ENCODE data around the gene KCTD8.

The KCTD8 gene

DNA sequence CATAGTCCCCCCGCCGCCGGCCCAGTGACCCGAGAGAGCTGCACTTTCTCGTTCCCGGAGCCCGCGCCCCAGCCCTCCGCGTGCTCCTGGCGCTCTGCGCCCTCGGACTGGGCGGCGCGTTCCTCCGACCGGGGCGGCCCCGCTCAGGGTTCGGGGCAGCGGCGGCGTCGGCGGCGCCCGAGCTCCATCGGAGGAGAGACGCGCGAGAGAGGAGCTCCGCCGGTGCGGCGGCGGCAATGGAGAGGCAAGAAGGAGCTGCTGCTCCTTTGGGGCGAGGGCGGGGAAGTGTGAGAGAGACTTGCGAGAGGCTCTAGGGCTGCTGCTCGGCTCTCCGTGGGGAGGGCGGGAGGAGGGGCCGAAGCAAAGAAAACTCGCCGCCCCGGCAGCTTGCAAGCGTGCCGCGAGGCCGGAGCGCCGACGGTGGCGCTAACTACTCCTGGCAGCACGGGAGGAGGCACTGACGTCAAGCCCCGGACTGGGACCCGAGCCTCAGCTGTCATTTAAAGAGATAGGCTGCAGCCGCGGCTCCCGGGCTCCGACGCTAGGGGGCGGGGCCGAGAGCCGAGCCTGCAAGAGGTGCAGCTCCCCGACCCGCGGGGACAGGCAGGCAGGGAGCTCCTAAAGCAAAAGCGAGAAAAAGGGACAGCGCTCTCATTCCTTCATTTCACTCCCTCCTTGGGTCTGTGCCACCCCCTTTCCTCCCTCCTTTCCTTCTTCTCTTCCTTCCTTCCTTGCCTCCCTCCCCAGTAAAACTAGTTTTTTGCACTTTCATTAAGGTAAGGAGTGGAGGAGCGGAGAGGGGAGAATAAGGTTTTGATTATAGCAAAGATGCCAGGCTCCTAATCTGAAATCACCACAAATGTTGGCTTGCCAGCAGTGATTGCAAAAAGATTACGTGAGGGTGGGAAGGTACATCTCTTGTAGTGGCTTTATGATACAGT is at the start of gene KCTD8:
Gene KCTD8 (minus strand): TSS at position 289 of the 941 bp plus-strand sequence.
- DNase-seq (ENCODE audit: low read depth), result peak; percentile 55

DNA sequence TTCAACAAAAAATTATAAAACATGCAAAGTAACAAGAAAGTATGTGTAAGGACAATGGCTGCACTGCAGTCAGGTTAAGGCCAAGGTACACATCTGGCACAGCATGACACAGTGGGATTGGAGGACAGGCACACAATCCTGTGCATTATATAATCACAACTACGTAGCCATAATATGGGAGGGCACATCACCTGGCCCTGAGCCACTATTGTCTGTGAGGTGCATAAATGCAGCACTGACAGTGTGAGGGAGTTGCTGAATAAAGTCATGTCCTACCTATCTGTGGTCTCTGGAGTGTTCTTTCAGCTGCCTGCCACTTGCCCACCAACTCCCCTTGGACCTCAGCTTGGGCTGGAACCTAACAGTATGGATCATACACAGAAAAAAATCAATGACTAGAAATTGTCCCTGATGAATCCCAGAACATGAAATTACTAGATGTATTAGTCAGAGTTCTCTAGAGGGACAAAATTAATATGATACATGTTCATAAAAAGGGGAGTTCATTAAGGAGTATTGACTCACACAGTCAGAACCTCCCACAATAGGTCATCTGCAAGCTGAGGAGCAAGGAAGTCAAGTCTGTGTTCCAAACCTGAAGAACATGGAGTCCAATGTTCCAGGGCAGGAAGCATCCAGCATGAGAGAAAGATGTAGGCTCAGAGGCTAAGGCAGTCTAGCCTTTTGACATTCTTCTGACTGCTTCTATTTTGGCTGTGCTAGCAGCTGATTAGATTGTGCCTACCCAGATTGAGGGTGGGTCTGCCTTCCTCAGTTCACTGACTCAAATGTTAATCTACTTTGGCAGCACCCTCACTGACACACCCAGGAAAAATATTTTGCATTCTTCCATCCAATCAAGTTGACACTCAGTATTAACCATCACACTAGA is 46.4 kb upstream of the KCTD8 start:
- no peak for DNase-seq (ENCODE audit: low read depth)

DNA sequence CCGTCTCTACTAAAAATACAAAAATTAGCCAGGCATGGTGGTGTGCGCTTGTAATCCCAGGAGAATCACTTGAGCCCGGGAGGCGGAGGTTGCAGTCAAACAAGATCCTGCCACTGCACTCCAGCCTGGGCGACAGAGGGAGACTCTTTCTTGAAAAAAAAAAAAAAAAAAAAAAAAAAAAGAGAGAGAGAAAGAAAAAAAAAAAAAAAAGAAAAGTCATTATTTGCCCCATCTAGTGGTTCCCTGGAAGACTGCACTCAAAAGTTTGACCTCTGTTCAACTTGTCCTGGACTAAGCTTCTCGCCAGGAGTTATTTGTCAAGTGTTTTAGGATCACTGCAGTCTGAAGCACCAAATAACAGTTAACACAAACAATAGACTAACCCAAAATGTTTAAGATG is 45.3 kb upstream of the KCTD8 start:
- DNase-seq (ENCODE audit: low read depth), result no peak

- no peak for DNase-seq (ENCODE audit: low read depth)
Observed at GRCh38 chr4:44487341-44487740, 38.7 kb upstream of the KCTD8 start.

- DNase-seq (ENCODE audit: low read depth), result no peak
Observed at GRCh38 chr4:44479731-44480130, 31.1 kb upstream of the KCTD8 start.

DNA sequence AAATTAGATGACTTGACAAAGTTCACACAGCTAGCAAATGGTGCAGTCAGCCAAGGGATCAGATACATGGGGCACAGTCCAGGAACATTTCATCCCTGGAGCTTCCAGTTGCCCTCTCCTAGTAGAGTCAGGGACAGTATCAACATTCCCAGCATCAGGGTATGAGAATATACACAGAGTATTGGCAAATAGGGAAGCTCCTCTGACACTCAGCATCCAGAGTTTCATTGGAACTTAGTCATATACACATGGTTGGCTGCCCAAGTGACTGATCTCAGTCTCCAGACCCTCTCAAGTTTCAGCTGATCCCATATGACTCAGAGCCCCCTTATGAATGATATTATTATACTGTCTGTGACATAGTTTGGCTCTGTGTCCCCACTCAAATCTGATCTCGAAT is 13.7 kb upstream of the KCTD8 start:
- DNase-seq (ENCODE audit: low read depth), result no peak

- DNase-seq (ENCODE audit: low read depth), result peak; percentile 15
Observed at GRCh38 chr4:44447563-44448504, 775 bp downstream of the KCTD8 start.

- DNase-seq (ENCODE audit: low read depth), result no peak
Observed at GRCh38 chr4:44446801-44447562, 1.6 kb downstream of the KCTD8 start.

DNA sequence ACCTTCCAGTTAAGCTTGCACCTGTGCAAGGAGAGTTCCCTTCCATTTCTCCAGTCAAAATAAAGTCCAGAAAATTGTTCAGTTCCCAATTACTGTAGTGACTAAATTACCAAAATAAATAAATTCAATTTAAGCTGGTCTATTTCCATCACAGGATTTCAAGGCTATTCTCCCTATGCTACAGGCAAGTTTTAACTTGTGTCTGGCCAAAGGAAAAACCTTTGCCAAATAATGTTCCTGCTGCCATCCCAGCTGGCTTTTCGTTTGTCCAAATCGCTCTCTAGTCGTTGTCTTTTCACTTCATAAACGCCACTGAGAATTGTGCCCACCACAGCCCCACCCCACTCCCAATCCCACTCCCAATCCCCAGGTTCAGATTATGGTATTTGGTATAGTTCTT is 2.4 kb downstream of the KCTD8 start:
- DNase-seq (ENCODE audit: low read depth), result no peak

DNA sequence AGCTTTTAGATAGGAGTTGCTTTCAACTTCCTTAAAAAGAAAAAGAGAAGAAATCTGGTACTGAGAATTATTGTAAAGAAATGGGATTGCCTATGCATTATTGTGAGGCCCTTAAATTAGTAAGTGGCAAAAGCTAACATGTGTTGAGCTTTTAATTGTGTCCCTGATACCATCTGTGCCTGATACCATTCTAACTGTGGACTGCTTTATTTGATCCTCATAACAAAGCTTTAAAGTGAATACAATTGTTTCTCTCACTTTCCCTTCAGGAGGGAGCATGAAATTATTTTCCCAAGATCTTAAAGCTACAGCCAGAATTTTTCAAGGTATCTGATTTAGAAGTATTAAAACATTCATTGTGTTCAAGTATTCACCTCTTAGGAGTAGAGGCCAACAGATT is 9.9 kb downstream of the KCTD8 start:
- DNase-seq (ENCODE audit: low read depth), result no peak

GRCh38 chr4:44434247-44434646 is 14.4 kb downstream of the KCTD8 start:
- DNase-seq (ENCODE audit: low read depth), result no peak

DNA sequence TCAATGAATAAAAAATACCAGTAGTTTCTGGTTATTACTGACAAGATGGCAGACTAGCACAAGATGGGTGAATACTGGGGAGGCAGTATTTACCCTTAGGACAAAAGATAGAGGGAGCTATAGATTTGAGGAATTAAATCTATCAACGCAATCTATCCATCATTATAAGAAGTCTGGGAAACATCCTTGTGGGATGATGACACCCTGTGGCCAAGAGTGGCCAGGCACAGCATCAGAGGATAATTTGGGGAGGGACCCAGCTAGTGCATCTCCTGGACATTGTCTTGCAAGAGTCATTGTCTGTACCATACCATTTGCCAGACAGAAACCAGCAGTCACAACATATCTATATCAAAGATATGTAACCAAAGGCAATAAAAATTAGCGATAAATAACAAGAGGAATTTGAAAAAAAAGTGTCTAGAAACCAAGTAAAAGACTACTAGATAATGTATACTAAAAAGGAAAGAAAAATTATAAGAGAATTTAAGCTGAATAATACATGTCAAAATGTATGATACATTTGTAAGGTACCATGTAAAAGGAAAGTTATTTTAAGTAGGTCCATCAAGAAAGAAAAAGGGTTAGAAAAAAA is 22.9 kb downstream of the KCTD8 start:
- DNase-seq (ENCODE audit: low read depth), result peak; percentile 5

DNA sequence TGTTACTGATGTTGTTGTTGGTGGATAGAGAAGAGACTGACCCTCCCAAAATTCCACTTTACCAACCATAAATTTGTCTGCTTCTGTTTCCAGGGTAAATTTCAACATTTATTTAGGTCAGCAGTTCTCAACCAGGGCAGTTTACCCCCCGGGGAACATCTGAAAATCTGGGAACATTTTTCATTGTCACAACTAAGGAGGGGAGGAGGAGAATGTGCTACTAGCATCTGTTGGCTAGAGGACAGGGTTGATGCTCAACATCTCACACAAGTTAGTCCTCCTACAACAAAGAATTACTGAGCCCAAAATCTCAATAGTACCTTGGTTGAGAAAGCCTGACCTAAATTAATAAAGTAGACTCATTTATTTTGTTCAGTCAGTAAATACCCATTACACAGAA is 25.7 kb downstream of the KCTD8 start:
- no peak for DNase-seq (ENCODE audit: low read depth)

- DNase-seq (ENCODE audit: low read depth), result no peak
Observed at GRCh38 chr4:44421330-44422065, 27.1 kb downstream of the KCTD8 start.

DNA sequence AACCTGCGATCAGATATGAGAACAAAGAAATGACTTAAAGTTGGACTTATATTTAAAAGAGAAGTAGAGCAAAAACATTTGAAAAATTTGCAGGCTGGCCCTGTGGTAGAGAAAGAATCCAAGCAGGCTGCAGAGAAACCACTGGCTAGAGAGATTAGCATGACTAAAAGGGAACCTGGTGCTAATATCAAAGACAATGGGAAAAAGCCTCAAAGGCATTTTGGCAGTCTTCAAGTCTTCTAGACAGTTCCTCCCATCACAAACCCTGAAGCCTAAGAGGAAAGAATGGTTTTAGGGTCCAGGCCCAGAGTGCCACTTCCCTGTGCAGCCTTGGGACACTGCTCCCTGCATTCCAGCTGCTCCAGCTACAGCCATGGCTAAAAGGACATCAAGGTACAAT is 33.4 kb downstream of the KCTD8 start:
- no peak for DNase-seq (ENCODE audit: low read depth)

GRCh38 chr4:44368413-44369167 is 80.0 kb downstream of the KCTD8 start:
- no peak for DNase-seq (ENCODE audit: low read depth)

DNA sequence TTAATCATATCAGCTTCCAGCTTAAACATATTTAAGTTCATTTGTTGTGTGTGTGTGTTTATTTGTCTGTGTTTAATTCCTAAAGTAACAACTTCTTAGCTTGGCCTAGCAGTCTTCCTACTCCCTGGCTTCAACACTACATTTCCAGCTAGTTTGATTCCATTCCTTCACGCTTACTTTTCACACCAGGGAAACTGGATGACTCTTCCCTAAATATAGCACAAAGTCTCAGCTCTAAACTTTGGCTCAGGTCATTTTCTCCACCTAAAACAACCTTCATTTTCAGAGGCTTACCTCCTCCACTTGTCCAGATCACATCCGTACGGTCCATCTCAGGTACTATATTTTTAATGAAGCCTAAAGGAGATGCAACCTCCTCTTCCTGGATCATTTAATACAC is 94.4 kb downstream of the KCTD8 start:
- DNase-seq (ENCODE audit: low read depth), result no peak

DNA sequence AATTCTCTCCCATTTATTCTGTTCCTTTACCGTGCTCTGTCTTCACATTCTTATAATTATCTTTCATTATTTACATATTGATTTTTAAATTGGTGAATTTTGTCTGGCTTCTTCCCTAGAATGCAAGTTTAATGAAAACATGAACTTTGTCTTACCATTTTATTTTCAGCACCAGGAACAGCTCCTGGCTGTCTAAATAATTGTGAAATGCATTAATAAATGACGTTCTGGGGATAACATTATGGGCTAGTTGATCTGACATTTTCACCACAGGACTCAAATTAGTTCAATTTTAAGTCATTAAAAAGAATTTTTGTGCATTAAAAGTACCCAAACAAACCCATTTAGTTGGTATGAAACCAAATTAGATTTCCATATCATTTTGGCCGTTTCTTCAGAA is 97.5 kb downstream of the KCTD8 start:
- no peak for DNase-seq (ENCODE audit: low read depth)

DNA sequence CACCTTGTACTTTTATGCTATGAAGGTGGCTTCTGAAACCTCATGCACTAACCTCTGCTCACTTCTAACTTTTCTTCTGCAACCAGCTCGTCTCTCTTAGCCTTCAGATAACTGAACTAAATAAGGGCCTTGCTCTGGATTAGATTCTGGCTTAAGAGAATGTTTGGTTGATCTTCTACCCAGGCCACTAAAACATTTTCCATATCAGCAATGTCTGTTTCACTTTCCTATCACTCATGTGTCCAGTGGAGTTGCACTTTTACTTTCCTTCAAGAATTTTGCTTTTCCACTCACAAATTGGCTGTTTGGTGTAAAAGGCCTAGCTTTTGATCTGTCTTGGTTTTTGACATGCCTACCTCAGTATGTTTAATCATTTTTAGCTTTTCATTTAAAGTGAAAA is 105.8 kb downstream of the KCTD8 start:
- DNase-seq (ENCODE audit: low read depth), result no peak

Data from iris pigment epithelial cell (primary cell).